Neutrophil (primary cell): Measurements from ENCODE around the gene RHCG.

Experiments
- H3K27ac ChIP-seq: fragments of 200-600 bp; sonication (generic); 2 replicates; pipeline ENCODE4 v1.5.1; 2016; ENCODE audit warnings: mild to moderate bottlenecking, moderate library complexity
- H3K27me3 ChIP-seq: fragments of 200-600 bp; sonication (generic); 2 replicates; pipeline ENCODE4 v1.6.0; 2016; ENCODE audit warnings: mild to moderate bottlenecking
- H3K36me3 ChIP-seq: fragments of 200-600 bp; sonication (generic); 2 replicates; pipeline ENCODE4 v1.5.1; 2017
- H3K4me1 ChIP-seq, 2 experiments: fragments of 200-600 bp in 1 of 2; sonication (generic) in 1 of 2; 1 replicate in 1 of 2; 2 replicates in 1 of 2; pipeline versions ENCODE4 v1.5.1 to v1.6.1; 2013 to 2016; ENCODE audit warnings: low read depth in 1 of 2, low read length in 1 of 2, mild to moderate bottlenecking in 1 of 2, moderate library complexity in 1 of 2; ENCODE audit not compliant: control insufficient read depth in 1 of 2, insufficient read depth in 1 of 2
- H3K4me3 ChIP-seq, 2 experiments: fragments of 200-600 bp in 1 of 2; sonication (generic) in 1 of 2; 1 replicate in 1 of 2; 2 replicates in 1 of 2; pipeline ENCODE4 v1.5.1; 2013 to 2016; ENCODE audit warnings: low read depth in 1 of 2, low read length in 1 of 2, mild to moderate bottlenecking in 1 of 2, moderate library complexity in 1 of 2
- H3K9me3 ChIP-seq: fragments of 200-600 bp; sonication (generic); 2 replicates; pipeline ENCODE4 v1.5.1; 2016
- CTCF ChIP-seq: fragments of 200-600 bp; sonication (generic); IDR thresholded peaks from 2 replicates; pipeline ENCODE4 v1.5.1; 2016; ENCODE audit warnings: antibody characterized with exemption

Gene RHCG

GRCh38 chr15:89531796-89532537 is 35.6 kb upstream of the RHCG start:
- Histone ChIP-seq H3K9me3 (no peaks in the 10 kb centered on the region), H3K4me3 (no peak overlapping the region), H3K4me1 (no peaks in the 10 kb centered on the region), H3K36me3 (no peaks in the 10 kb centered on the region), H3K27ac (no peak overlapping the region), H3K27me3 (no peaks in the 10 kb centered on the region)
- TF ChIP-seq CTCF, result no peak

- H3K4me3 ChIP-seq, result no peak overlapping the region
- H3K27ac ChIP-seq, result no peak overlapping the region
- TF ChIP-seq CTCF, result no peak
- H3K36me3 ChIP-seq, result no peaks in the 10 kb centered on the region
- no peaks in the 10 kb centered on the region for H3K27me3 ChIP-seq
- H3K9me3 ChIP-seq, result no peaks in the 10 kb centered on the region
- H3K4me1 ChIP-seq, result no peaks in the 10 kb centered on the region
These were observed 34.6 kb upstream of the RHCG start for GRCh38 chr15:89530976-89531375.

- Histone ChIP-seq H3K36me3 (no peaks in the 10 kb centered on the region), H3K27ac (no peak overlapping the region)
These were observed 32.5 kb upstream of the RHCG start for GRCh38 chr15:89528757-89529352.

DNA sequence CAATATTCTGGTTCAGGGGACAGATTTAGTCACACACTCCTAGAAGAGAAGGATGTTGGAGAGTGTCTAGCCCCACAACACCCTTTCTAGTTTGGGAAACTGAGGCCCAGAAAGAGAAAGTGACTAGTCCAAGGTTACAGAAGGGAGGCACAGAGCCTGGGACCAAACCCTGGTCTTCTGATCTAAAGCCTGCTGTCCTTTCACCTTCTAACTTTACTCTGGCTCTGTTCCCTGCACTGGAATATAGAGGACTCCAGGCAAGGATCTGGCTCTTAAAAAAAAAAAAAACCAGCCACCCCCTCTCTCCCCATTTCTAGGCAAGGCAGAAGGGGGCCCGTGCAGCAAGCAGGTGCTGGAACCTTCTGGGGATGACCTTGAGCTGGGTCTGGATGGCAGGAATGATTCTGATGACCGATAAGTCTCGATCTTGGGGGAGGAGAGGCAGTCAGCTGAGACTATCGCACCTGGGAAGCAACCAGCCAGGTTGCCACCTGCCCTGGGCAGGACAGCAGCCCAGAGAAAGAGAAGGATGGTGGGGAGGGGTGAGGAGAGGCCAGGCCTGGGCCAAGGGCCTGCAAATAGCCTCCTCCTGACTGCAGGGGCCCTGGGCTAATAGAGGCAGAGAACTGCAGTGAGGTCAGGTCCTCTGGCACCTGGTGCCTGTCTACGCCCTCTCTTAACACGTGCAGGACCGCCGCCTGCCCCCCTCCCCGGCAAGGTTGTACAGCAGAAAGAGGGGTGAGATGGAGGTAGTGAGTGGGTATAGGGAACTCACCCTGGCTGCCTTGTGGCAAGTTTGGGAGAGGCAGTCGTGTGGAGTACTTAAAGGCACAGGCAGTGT is 30.4 kb upstream of the RHCG start:
- peaks cover 31% of the 10 kb centered on the region for H3K27me3 ChIP-seq
- H3K9me3 ChIP-seq, result no peaks in the 10 kb centered on the region
- no peak for TF ChIP-seq CTCF
- no peak overlapping the region for H3K4me3 ChIP-seq
- no peaks in the 10 kb centered on the region for H3K4me1 ChIP-seq
- H3K27ac ChIP-seq, result no peak overlapping the region
- H3K36me3 ChIP-seq, result no peaks in the 10 kb centered on the region

More at GRCh38 chr15:89528757-89529352, 32.5 kb upstream of the RHCG start:
- no peak for TF ChIP-seq CTCF
- Histone ChIP-seq H3K27me3 (peaks cover 12% of the 10 kb centered on the region), H3K9me3 (no peaks in the 10 kb centered on the region), H3K4me3 (no peak overlapping the region), H3K4me1 (no peaks in the 10 kb centered on the region)

- Histone ChIP-seq H3K36me3 (no peaks in the 10 kb centered on the region), H3K27ac (no peak overlapping the region), H3K4me3 (no peak overlapping the region), H3K27me3 (peaks cover 37% of the 10 kb centered on the region), H3K9me3 (no peaks in the 10 kb centered on the region), H3K4me1 (no peaks in the 10 kb centered on the region)
- TF ChIP-seq CTCF, result no peak
These were observed 29.8 kb upstream of the RHCG start for GRCh38 chr15:89526181-89526580.
